Measurements from ENCODE around the gene PLCH1. TPM values are rescaled to one million over a fixed set of nuclear protein-coding genes. Genes with fewer than 3 reads are reported as not detected.

The PLCH1 gene
- total and polyA plus RNA-seq, 10 of the 15 experiments (the other 5 are each of a cell fraction or from before 2014, with no cell fraction given) = 0.03 to 0.22 (median 0.04) TPM; not detected in 5

DNA sequence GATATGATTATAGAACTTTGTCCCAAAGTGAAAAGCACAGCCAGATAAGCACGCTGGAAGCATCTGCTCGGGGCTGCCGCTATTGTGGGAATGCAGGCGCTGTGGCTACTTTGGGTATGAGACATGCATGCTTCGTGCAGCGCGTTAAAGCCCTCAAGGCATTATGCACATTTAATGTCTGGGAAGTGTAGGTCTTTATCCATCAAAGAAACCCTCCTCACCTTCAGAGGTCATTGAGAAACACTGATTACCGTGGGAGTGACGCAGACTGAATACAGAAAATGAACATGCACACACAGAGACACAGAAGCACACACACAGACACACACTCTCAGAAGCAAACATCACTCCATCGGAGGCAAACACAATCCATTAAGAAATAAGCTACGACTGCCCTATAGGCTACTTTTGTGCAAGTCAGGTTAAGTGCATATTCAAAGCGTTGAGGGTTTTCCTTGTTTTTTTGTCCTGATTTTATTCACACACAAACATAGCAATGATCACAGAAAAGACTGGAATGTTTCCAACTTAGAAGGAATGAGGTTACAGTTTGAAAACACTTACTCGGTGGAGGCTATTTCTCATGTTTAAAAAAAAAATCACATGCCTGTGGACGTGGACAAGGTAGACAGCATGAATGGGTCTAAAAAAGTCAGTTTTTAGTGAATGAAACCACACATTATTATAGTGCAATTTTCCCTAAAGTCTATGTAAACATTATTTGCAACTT, 68.5 kb downstream of the PLCH1 start:
- no TSS peak for BruUV-seq (replicated peaks)
- H3K4me1 ChIP-seq (ENCODE audit: control insufficient read depth, insufficient read depth, low read length) = no peaks in the 10 kb centered on the region
- no peak overlapping the region for H3K4me3 ChIP-seq
- H4K20me1 ChIP-seq (ENCODE audit: control insufficient read depth, insufficient read depth) = no peaks in the 10 kb centered on the region
- no peak for FAIRE-seq
- no peak overlapping the region for H3K4me2 ChIP-seq (ENCODE audit: control insufficient read depth, insufficient read depth)
- SMC1A ChIA-PET (ENCODE audit: uncharacterized antibody, unreplicated experiment) = no interaction called here
- no peaks in the 10 kb centered on the region for H3K9me3 ChIP-seq (replicated peaks; ENCODE audit: control insufficient read depth, insufficient read depth, low read length)
- no peak overlapping the region for H3K9ac ChIP-seq (ENCODE audit: control insufficient read depth, insufficient read depth, low read length)
- no peaks in the 10 kb centered on the region for H3K36me3 ChIP-seq (ENCODE audit: control insufficient read depth in 2 of 2, insufficient read depth in 2 of 2, low read length in 1 of 2)
- 38% methylated on average over 14 of the region's 14 CpGs for WGBS (ENCODE audit: insufficient coverage, insufficient replicate concordance, low lambda C conversion rate, missing lambda C conversion rate)
- TF ChIP-seq TCF7 (IDR thresholded peaks at IDR 0.05; ENCODE audit: borderline replicate concordance) (no peak), CREM (IDR thresholded peaks at IDR 0.05; ENCODE audit: low read depth) (no peak), CEBPZ (IDR thresholded peaks at IDR 0.05; ENCODE audit: low read depth, low read length) (no peak), RB1 (IDR thresholded peaks at IDR 0.05; ENCODE audit: borderline replicate concordance) (no peak), SP1 (IDR thresholded peaks at IDR 0.05; ENCODE audit: low read depth, low read length) (no peak)
- TF ChIP-seq, protein P1, sequence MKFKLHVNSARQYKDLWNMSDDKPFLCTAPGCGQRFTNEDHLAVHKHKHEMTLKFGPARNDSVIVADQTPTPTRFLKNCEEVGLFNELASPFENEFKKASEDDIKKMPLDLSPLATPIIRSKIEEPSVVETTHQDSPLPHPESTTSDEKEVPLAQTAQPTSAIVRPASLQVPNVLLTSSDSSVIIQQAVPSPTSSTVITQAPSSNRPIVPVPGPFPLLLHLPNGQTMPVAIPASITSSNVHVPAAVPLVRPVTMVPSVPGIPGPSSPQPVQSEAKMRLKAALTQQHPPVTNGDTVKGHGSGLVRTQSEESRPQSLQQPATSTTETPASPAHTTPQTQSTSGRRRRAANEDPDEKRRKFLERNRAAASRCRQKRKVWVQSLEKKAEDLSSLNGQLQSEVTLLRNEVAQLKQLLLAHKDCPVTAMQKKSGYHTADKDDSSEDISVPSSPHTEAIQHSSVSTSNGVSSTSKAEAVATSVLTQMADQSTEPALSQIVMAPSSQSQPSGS (IDR thresholded peaks at IDR 0.05; ENCODE audit: low read length) = no peak
- CTCF ChIA-PET = no interaction called here
- POLR2A ChIA-PET = no interaction called here
- H3K27me3 ChIP-seq (replicated peaks in 1 of 2; ENCODE audit: control insufficient read depth in 2 of 2, insufficient read depth in 2 of 2, low read length in 1 of 2) = no peaks in the 10 kb centered on the region
- DNase-seq (ENCODE audit: low read depth, low spot score) = no peak
- no peak overlapping the region for H2AFZ ChIP-seq (ENCODE audit: control insufficient read depth, low read depth, low read length)
- RAD21 ChIA-PET (ENCODE audit: unreplicated experiment) = no interaction called here
- ATAC-seq = no peak
- in situ Hi-C loops (cut with MboI) (no loop called here), intact Hi-C loops (cut with micrococcal nuclease; ENCODE audit: unreplicated experiment) (no loop called here)
- no peak overlapping the region for H3K27ac ChIP-seq (ENCODE audit: control insufficient read depth, insufficient read depth)
- H3K79me2 ChIP-seq (ENCODE audit: control insufficient read depth, insufficient read depth, low read length) = no peaks in the 10 kb centered on the region
